GM18873 (cell line): Measurements from ENCODE around the gene RPIA.

Experiments
- ATAC-seq: cut with Tn5 transposase; IDR thresholded peaks from one replicate; pipeline ENCODE4 v1.9.1; 2021; ENCODE audit warnings: mild to moderate bottlenecking, moderate library complexity, moderate number of reproducible peaks; ENCODE audit not compliant: unreplicated experiment, low FRiP score

The RPIA gene

DNA sequence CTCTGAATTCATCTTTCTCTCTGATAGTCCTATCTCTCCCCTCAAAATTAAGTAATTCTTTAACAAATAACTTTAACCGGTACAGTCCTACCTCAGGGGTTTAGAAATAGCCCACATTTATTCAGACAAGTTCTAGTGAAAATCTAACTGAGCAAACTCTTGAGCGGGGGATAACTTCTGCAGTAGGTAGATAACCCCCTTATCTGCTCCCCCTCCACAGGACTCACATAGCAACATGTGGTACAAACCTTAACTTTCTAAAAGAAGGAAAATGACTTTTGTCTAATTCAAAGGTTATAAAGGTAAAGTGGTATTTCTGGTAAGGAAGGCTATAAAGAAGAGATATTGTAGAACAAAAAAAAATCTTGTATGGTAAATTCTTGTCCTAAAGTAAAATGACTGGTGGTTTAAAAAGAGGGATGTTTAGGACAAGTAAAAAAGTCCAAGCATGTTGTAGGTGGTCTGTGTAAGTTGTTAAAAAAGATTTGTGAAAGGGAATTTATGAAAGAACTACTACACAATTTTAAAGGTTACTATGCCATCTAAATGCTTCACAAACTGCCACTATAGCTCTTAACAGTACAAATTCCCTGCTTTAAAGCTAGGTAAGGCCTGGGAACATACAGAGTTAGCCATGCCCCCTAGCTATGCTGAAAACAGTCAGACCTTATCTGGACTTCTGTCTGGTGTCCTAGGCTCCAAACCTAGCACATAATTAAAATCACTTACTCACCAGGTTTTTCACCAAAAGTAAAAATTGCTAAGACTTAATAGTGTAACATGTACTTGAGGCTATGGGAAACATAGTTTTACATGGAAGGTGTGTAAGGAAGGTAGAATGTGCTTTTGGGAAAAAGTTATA is 8.1 kb upstream of the RPIA start:
- ATAC-seq: no peak

GRCh38 chr2:88684519-88684918 is 7.0 kb upstream of the RPIA start:
- ATAC-seq: no peak

- no peak for ATAC-seq
These were observed 5.2 kb upstream of the RPIA start for GRCh38 chr2:88686320-88686719.

DNA sequence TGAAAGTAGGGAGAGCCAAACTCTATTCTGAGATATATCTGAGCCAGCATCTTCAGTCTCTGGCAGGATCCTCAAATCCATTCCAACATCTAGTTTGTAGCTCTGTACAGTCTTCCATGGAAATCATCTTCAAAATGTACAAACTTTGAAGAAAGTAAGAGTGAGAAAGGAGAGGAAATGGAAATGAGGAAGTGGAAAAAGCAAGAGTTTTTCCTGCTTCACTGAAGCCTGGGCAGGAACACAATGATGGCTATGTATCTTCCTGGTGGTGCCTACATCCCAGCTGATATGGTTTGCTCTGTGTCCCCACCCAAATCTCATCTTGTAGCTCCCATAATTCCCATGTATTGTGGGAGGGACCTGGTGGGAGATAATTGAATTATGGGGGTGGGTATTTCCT is 4.1 kb upstream of the RPIA start:
- no peak for ATAC-seq

GRCh38 chr2:88690591-88691338 is 708 bp upstream of the RPIA start:
- peak; percentile 0 for ATAC-seq

GRCh38 chr2:88692187-88692586 is 714 bp downstream of the RPIA start:
- no peak for ATAC-seq

DNA sequence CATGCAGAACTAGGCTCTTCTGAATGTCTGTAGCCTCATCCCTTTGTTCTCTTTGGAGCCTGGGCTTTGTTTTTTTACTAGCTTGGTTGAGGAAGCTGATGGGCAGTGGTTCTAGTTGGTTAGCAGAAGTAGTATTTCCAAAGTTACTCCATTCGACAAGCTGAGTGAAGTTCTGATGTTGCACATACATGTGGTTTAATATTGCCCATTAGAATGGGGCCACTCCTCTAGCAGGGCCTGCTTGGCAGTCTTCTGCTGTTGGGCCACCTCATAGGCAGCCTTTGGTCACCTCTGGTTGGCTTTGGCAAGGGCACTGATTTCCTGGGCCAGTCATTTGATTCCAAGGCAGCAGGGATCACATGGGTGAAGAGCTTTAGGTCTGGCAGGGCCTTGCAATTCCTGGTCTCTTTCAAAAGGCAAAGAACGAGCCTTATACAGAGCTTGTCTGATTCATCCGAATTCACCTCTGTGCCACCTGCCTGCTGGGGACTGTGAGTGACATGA is 2.5 kb downstream of the RPIA start:
- ATAC-seq: no peak

GRCh38 chr2:88696611-88697010 is 5.1 kb downstream of the RPIA start:
- ATAC-seq: no peak

GRCh38 chr2:88697370-88698026 is 6.0 kb downstream of the RPIA start:
- ATAC-seq: no peak

DNA sequence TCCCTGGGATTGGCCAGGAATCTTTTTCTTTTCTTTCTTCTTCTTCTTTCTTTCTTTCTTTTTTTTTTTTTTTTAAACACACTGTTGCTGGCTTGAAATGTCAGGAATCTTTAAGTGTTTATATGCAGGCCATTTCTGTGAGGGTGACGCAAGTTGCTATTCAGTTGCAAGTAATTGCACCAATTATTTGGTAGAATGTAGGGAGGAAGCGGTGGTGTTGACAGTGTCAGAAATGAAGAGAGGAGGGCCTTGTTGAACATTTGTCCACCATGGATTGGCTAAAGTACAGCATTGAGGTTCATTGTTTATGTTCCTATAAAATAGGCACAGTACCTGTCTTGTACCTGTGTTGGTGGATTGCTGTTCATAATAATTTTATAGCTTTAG is 6.5 kb downstream of the RPIA start:
- no peak for ATAC-seq

- no peak for ATAC-seq
These were observed 7.2 kb downstream of the RPIA start for GRCh38 chr2:88698498-88699233.

DNA sequence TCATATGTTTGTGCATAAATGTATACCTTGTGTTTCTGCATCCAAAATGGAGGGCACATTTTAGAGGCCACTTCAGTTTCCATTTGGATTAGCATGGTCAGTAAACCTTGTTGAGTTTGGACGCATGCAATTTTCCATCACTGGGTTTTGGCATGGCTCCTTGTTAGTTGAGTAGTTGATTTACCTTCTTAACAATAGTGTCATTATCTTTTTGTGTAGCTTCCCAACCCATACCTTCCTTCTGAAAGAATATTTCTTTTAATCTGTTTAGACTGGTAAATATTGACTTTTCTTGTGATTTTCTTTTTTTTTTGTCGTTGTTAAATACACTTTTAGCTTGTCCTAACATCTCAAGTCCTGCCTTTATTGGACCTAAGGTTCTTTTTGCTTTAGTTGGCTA is 15.5 kb downstream of the RPIA start:
- no peak for ATAC-seq

DNA sequence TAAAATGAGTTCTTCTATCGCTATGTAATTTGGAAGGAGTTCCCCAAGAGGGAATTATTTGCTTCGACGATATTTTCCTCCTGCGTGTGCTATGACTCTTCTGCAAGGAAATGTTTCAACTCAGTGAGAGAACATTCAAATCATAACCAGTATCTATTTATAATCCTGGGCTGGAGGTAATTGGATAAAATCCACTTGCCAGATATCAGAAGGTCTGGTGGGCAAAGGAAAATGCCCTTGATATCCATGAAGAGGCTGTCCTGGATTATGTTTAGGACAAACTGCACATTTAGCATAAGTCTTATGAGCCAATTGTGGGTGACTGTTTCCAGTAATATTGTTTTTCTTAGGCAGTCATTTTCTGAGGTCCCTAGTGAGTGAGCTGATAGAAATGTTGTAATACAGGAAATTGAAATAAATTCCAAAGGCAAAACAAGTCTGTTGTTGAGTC is 17.7 kb downstream of the RPIA start:
- ATAC-seq: no peak

- no peak for ATAC-seq
These were observed 19.8 kb downstream of the RPIA start for GRCh38 chr2:88711289-88711688.

- ATAC-seq: no peak
These were observed 20.4 kb downstream of the RPIA start for GRCh38 chr2:88711897-88712296.

- ATAC-seq: no peak
These were observed 21.9 kb downstream of the RPIA start for GRCh38 chr2:88713408-88713807.

DNA sequence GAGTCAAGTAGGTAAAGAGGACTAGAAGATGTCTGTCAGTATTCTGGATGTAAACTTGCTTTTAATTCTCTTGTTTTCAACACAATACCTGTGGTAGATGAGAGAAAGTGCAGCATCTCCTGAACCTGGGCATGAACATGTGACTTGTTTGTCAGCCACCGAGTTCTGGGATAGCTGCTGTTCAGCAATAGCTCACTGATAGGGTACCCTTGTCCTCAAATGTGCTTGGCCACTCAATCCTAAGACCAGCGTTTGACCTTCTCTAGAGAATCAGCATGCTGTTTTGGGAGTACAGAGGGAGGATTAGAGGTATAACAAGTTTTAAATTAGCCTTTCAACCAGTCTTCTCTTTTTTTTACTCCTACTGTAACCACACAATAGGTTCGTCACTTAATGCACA is 23.2 kb downstream of the RPIA start:
- no peak for ATAC-seq

DNA sequence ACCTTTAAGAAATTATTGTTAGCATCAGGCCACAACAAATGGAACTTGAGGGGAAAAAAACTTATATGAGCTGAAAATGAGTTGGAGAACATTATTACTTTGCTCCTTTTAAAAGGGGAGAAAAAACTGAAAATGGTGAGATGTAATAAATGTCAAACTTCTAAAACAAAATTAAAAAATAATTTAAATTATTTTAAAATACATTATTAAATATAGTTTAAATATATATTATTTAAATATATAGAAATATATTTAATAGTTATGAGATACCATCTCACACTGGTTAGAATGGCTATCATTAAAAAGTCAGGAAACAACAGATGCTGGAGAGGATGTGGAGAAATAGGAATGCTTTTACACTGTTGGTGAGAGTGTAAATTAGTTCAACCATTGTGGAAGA is 28.9 kb downstream of the RPIA start:
- ATAC-seq: no peak

DNA sequence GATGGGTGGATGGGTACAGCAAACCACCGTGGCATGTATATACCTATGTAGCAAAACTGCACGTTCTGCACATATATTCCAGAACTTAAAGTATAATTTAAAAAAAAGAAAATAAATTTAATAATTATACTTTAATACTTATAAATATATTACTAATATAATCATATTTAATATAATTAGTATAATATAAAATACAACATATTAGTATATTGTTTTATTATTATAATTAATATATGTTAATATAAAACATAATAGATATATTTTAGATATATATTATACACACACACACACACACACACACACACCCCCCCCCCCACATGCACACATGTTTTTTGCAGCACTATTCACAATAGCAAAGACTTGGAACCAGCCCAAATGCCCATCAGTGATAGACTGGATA is 29.8 kb downstream of the RPIA start:
- ATAC-seq: no peak

DNA sequence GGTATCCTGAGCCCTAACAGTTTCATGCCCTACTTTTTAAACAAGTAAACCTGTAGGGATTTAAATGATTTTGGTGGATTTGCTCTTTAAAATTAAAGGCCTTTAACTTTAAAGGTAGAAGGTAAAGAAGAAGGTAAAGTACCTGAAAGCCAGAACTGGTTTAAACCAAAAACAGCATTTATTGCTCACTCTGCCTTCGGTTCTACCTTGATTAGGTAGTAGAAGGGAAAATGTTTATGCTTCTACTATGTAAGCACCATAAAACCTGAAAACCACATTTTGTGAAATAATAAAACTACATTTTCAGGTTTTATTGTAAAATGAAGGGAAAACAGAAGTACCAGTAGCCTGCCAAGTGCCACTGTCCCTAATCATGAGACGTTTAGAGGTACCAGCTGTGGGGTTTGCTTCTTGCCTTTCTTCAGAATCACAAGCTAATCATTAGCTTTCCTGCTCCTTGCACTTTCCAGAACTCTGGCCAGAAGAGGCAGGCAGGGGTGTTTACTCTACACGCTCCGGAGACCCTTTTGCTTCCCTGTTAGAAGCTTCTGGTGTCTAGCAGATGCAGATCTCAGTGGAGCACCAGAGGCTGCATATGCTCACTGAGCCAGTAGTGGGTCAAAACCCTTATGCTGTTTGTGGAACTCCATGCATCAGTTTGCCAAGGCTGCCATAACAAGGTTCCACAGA is 33.3 kb downstream of the RPIA start:
- no peak for ATAC-seq
